Measurements from ENCODE around the gene FAM149A. TPM values are rescaled to one million over a fixed set of nuclear protein-coding genes. Genes with fewer than 3 reads are reported as not detected.

Gene FAM149A
- 0.13 TPM in 2 replicates for total RNA-seq

GRCh38 chr4:186104114-186104889 lies at the start of gene FAM149A:
Gene FAM149A, plus strand, starts transcription at chr4:186104704.
- no peak for DNase-seq (ENCODE audit: low read depth in 2 of 2)

GRCh38 chr4:186058253-186058979 lies 46.1 kb upstream of the FAM149A start:
- DNase-seq (ENCODE audit: low read depth in 2 of 2) = no peak

- DNase-seq (ENCODE audit: low read depth in 2 of 2) = no peak
Measured at GRCh38 chr4:186058980-186059316, 45.6 kb upstream of the FAM149A start.

GRCh38 chr4:186061921-186062320 lies 42.6 kb upstream of the FAM149A start:
- DNase-seq (ENCODE audit: low read depth in 2 of 2) = no peak

- peak; percentile 31 to 72 for DNase-seq (ENCODE audit: low read depth in 2 of 2)
Measured at GRCh38 chr4:186067757-186068385, 36.6 kb upstream of the FAM149A start.

GRCh38 chr4:186068581-186069348 lies 35.7 kb upstream of the FAM149A start, which contains the start of gene TLR3:
Gene TLR3, plus strand, starts transcription at chr4:186069156. Its CDS starts 7,464 bp downstream, at chr4:186076620.
- DNase-seq (ENCODE audit: low read depth in 2 of 2) = peak in 1 of 2 donors; percentile 18

- DNase-seq (ENCODE audit: low read depth in 2 of 2) = no peak
Measured at GRCh38 chr4:186069729-186070128, 34.8 kb upstream of the FAM149A start.

GRCh38 chr4:186072516-186072915 lies 32.0 kb upstream of the FAM149A start:
- DNase-seq (ENCODE audit: low read depth in 2 of 2) = no peak

- DNase-seq (ENCODE audit: low read depth in 2 of 2) = peak; percentile 18 to 45
Measured at GRCh38 chr4:186074189-186074588, 30.3 kb upstream of the FAM149A start.

GRCh38 chr4:186078981-186079638 lies 25.4 kb upstream of the FAM149A start:
- no peak for DNase-seq (ENCODE audit: low read depth in 2 of 2)

GRCh38 chr4:186079694-186080093 lies 24.8 kb upstream of the FAM149A start:
- DNase-seq (ENCODE audit: low read depth in 2 of 2) = no peak

GRCh38 chr4:186081202-186081807 lies 23.2 kb upstream of the FAM149A start:
- peak in 1 of 2 donors; percentile 17 for DNase-seq (ENCODE audit: low read depth in 2 of 2)

- DNase-seq (ENCODE audit: low read depth in 2 of 2) = no peak
Measured at GRCh38 chr4:186082221-186082620, 22.3 kb upstream of the FAM149A start.

- DNase-seq (ENCODE audit: low read depth in 2 of 2) = no peak
Measured at GRCh38 chr4:186088523-186088922, 16.0 kb upstream of the FAM149A start.

GRCh38 chr4:186092296-186092695 lies 12.2 kb upstream of the FAM149A start:
- DNase-seq (ENCODE audit: low read depth in 2 of 2) = no peak

GRCh38 chr4:186095406-186095805 lies 9.1 kb upstream of the FAM149A start:
- DNase-seq (ENCODE audit: low read depth in 2 of 2) = no peak

- DNase-seq (ENCODE audit: low read depth in 2 of 2) = no peak
Measured at GRCh38 chr4:186096681-186097165, 7.8 kb upstream of the FAM149A start.

- DNase-seq (ENCODE audit: low read depth in 2 of 2) = no peak
Measured at GRCh38 chr4:186097386-186097785, 7.1 kb upstream of the FAM149A start.

GRCh38 chr4:186102931-186103330 lies 1.6 kb upstream of the FAM149A start:
- DNase-seq (ENCODE audit: low read depth in 2 of 2) = no peak

GRCh38 chr4:186104890-186105646 lies 564 bp downstream of the FAM149A start:
- no peak for DNase-seq (ENCODE audit: low read depth in 2 of 2)

All from dermis microvascular lymphatic vessel endothelial cell (primary cell).